CMK (cell line): ENCODE data around the gene AQP5.
"Not testable (repeated sequence)": the region's sequence is repeated elsewhere in the genome, so short reads cannot be mapped to it uniquely, and the experiment has no call there.

Experiments
- DNase-seq: peaks from one replicate; pipeline ENCODE4 v3.0.0-alpha.2; 2010; ENCODE audit warnings: low read depth

Gene AQP5

DNA sequence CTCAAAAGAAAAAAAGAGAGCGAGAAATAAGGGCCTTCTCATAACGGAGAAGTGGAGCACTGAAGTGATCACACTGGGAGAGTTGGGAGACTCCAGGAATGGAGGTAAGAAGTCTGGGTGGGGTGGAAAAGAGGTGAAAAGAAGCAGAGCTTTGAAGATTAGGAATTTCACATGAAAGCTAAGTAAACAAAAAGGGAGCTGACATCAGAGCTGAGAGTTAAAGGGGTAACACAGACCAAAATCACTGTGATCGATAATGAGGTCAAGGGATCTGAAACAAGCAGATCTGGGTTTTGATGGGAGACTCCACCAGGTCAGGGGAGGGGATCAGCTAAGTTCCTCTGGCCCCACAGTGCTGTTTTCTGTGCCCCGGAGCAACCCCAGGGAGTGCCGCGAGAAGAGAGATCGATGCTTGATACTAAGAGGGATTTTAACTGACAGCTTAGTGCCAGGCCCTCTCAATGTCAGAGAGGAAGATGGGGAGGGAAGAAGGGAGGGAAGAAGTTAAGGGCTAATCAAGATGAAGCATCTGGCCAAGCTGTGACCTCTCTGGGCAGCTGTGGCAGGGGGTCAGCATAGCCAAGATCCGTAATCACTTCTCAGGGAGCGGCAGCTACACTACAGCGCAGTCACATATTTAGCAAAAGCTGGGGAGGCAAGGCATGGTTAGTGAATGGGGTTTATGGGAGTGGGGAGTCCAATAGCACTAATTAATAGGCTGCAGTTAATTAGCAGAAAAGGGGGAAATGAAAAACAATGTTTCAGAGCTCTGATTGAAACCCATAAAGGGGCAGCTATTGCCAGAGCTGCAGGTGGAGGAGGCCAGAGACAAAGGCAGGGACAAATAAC, 19.1 kb downstream of the AQP5 start:
- peak; percentile 67 for DNase-seq

DNA sequence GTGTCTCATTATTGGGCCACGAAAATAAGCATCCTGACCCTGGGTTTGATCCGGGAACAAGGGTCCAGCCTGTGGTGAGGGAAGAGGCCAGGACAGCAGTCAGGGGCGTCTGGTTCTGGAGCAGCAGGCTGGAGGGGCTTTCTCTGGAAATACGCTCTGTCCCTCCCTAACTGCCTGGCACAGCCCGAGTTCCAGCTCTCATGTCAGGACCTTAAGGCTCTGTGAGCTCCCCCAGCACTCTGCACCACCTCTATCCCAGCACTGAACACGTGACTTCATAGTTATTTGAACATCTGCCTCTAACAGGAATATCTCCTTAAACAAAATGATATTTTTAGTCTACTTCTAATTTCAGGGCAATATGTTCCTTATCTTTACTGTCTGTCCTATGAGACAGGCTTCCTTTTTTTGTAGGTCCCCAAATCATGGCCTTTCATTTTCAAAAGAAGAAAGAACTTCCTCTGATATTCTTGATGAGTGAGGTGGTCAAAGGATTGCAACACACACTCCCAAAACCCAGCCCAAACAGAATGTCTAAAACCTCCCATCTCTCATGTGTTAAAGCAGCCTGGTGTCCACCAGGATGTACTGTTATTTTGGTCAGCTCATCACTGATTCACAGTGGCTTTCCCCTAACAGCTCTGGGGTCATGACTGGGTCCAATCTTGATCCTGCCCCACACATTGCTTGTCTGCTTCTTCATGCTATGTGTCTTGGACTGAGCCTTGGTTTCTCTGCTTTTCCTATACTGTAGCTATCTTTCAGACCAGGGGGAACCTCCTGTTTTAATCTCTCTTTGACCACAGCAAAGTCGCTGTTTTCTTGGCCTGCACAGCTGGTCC, 20.8 kb downstream of the AQP5 start:
- peak; percentile 68 for DNase-seq

DNA sequence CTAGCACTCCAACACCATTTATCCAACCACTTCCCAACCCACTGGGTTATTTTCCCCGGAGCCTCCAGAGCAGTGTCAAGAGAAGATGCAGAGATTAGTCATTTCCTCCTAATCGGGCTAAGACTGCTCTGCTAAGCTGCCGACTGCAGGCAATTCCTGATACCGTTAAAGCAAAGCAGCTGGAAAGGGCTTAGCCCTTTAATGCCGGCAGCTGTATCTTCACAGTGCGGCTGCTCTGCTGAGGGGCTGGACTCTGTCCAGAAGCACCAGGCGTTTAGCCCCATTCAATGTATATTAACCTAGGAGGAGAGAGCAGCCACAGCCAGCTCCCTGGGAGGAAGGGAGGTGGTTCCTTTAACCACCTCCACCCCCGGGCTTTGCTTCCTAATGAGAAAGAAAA, 22.2 kb downstream of the AQP5 start:
- DNase-seq: no peak

DNA sequence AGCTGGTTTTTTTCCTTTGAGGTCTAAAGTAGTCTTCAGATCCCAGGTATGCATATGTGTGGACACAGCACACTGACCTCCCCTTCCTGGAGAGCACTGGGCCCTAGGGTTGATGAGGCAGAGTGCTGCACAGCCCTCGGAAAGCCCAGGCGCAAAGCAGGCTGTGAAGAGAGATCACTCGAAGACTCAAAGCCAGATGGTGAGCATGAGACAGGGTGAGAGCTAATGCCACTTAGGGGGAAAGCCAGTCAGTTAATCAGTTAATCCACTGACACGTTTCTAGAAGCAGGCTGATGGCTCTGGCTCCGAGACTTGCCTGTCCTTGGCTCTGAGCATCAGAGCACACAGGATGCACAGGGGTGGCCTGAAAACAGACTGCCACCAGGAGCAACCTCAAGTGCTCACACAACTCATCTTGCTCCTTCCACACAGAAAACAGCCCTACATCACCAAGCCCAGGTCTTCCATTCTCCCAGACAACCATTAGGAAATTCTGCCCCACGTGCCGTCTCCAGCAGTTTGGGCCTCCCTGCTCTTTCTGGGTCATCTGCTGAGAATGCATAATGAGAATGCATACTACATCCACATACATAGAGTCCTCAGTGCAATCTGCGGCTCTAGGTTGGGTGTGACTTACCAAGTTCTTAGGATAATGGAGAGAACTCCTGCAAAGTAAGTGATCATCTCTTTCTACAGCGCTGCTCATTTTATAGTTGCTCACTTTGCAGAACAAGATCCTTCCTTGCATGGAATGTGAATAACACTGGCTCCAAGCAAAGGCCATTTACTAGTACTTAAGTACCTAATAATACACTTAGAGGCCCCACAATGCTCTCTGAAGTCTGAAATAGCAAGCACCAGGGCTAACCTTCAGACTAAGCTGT, 23.0 kb downstream of the AQP5 start:
- DNase-seq: no peak

DNA sequence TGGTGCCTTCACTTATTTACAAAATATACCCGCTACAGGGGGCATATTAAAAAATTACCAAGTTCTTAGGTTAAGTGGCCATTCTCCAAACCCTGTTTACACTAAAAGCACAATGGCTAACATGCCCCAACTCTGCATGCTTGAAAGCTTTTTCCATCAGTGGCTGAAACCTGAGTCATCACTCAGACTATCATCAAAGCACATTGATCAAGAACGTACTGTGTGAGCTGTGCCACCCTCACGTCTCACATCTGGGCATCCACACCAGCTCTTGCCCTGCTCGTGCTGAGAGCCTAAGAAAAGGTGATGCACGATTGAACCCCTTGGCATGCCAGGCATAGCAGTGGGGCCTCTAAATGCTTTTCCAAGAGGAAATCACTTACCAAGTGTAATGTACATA, 24.3 kb downstream of the AQP5 start:
- no peak for DNase-seq

DNA sequence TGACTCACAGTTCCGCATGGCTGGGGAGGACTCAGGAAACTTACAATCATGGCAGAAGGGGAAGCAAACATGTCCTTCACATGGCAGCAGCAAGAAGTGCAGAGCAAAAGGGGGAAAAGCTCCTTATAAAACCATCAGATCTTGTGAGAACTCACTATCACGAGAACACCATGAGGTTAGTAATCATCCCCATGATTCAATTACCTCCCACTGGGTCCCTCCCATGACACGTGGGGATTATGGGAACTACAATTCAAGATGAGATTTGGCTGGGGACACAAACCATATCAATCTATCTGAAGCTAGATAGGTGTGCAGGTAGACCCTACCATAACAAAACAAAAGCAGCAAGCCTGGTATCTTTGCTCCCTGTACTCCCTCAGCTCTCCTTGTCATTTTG, 24.8 kb downstream of the AQP5 start:
- not testable (repeated sequence) for DNase-seq

DNA sequence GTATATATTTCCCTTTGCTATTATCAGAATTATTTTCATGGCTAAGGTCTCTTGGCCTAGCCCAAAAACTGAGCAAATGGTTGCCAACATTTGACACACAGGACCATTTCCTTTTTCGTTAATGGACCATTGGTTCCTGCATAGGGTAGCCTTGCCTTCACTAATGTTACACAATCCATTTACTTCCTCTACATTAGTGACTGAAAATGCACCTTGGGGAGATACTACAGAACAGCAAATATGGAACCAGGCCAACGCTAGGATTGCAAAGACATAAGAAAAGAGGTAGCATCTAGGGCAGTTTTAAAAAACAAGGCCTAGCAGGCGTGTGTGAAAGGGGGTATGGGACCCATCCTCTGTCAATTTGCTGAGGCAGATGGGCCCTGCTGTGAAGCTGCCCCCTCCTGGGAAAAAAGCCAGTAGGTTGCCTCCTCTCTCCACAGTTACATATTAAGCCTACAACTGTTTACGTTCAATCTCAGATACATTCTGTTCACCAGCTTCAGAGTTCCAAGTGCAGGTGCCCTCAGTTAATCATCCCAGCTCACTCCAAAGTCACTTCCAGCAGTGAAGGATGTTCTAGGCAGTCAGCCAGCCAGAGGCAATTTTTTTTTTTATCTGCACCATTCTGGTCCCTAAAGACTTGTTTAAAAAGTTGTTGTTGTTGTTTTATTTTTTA, 26.1 kb downstream of the AQP5 start:
- DNase-seq: no peak

DNA sequence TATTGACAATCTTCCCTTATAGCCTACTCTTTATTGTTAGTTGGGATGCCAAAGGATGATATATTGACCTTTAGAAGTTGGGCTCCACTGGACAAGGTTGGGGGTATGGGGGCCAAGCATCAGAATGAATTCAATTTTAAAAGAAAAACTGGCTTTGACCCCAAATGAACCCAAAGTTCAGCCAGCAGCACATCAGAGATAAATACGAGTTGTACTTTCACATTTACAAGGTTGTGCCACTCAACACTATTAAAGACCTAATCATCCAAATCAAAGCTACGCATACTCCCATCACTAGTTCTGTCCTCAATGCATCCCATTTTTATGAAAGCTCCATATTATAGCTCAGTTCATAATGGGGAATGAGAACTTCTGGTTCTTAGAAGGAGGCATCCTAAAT, 27.7 kb downstream of the AQP5 start:
- not testable (repeated sequence) for DNase-seq

DNA sequence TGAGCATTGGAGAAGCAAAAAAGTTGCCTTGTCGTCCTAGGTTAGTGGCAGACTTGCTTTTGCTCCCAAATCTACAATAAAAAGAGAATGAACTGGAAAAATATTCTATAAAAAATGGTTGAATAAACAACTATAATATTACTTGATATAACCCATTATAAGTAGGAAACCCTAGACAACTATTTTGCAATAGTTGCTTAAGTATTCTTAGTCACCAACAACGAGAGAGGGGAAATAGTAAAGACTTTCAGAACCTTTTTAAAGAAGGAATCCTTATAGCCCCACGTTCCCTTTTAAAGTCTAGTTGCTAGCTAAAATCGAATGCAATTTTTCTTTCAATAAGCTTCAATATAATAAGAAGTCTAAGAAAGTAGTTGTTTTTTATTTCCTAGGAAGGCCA, 28.6 kb downstream of the AQP5 start:
- DNase-seq: no peak

DNA sequence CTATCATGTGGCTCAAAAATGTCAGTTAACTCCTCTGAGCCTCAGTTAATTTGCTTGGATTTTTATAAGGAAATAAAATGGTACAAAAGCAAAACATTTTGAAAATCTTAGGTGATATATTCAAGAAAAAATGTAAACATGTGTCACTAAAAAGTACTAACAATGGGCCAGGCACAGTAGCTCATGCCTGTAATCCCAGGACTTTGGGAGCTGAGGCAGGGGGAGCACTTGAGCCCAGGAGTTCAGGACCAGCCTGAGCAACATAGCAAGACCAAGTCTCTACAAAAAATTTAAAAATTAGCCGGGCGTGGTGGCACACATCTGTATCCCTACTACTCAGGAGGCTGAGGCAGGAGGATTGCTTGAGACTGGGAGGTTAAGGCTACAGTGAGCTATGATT, 36.8 kb downstream of the AQP5 start:
- no peak for DNase-seq

DNA sequence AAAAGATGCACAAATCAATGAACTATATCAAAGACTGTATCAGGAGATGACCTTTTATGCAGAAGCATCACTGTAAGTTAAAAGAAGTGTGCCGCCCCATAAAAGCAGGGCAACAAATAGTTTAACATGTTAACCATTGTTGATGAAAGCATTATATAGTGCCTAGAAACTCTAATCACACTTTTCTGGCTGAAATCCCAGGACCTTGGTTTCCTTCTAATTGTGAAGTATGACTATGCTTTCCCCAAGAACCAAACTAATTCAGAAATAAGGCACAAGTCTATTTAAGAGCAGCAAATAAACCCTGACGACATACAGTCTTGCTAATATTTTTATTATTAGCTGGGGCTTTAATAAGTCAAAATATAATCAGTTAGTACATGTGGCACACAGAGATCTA, 41.9 kb downstream of the AQP5 start:
- DNase-seq: no peak

DNA sequence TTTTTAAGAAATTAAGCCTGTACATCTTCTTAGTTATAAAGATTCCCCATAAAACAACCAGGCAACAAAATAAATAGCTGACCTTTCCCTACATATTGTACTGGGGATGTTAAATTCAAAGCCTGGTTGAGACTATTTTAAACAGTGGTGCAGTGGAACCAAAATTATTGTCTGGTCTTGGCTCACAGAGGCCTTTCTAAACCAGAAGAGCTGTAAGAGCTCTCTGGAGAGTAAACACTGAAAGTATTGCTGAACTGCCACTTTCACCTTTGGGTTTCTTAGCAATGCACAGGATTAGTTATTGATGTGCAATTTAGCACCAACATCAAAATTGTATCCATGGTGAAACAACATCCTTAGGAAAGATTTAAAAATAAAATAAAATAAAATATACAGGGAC, 43.0 kb downstream of the AQP5 start:
- no peak for DNase-seq

DNA sequence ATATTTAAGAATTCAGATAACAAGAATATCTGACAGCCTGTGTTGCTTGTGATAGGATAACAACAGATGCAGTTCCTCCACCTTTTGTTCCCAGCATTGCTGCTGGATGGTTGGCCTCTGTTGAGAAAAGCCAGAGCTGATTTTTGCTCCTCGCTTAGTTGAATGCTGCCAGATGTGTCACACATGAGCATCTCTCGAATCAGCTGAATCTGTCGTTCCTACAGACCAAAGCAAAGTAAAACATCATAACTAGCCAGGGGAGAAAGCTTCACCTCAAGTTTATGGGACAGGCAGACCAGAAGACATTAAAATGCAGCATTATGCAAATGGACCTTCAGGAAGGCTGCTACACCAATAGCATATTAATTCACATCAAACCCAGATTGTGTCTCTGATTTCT, 43.5 kb downstream of the AQP5 start:
- DNase-seq: no peak

DNA sequence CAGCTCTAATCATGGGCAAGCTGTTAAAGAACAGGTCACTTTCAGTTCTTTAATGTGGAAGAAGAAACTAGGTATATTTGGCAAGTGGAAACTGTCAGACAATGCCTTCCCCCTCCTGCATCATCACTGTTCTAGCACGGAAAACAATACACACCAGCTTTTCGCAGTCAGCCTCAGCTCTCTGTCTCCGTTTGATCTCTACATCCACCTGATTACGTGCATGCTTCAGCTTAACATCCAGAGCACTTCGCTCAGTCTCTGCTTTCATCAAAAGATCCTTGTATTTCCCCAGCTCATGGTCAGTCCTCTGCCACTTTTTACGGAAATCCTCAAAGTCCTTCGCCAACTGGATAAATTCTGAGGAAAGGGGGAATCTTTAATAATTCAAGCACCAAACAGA, 44.6 kb downstream of the AQP5 start:
- no peak for DNase-seq

DNA sequence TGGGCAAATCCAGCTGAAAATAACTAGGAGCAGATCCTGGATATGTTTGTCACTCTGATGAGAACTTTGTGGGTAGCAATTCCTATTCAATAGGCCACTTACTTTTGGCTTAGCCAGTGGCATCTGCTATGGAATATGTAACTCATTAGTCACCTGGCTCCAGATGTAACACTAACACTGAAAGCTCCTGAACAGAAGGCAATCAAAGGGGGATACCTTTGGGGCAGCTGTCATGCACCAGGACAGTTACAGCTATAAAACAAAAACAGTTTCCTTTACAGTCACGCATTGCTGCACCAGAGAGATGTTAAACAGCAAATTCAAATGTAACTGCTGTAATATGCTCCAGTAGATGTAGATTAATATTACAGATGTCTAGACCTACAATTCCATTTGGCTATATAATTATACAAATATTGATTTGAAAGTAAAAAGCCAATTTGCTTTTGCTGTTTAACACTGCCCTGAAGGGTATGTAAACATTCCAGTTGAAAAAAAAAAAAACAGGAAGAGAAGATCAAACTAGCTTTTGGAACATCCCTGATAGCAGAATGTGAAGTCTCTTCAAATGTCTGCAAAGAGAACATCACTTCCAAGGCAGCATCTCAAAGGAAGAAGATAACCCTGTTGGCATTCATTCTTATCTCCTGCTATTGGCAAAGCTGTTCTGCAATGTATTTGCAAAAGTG, 45.2 kb downstream of the AQP5 start:
- no peak for DNase-seq

DNA sequence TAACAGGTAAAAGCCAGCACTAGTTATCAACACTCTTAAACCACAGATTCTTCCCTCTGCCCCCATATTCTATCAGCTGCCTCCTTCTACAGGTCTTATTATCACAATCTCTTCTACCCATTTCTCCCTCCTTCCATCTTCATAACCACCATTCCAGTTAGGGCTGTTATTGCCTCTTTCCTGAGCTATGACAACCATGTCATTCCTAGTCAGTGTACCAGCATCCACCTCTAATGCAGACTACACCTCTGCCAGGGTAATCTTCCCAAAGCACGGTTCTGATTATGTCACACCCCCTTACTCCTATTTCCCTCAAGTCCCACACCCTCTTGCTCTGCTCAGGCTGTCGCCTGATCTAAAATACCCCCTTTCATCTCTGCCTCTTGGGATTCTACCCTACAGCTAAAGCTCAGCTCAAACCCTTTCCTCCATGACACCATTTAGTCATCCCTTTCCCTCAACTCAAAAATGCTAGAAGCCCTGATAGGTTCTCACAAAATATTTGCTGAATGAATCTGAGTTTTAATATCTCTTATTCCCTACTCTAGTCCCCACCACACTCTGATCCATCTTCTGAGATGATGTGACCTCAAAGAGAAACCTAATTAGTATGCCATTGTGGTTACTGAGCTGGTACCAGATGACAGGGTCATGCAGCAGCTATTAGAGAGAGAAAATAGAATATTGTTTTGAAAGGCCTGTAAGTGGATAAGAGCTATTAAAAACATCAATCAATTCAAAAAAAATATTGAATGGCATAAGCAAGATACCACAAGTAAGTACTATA, 51.9 kb downstream of the AQP5 start:
- no peak for DNase-seq

DNA sequence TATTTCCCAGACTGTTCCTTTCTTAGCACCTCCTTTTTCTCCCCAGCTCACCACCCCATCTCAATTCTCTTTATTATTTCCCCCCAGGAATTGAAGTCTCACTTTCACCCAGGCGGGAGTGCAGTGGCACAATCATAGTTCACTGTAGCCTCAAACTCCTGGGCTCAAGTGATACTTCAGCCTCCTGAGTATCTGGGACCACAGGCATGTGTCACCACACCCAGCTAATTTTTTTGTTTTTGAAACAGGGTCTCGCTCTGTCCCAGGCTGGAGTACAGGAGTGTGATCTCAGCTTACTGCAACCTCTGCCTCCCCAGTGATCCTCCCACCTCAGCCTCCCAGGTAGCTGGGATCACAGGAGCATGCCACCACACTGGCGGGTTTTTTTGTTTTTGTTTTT, 52.7 kb downstream of the AQP5 start:
- no peak for DNase-seq
